GM12864 (cell line): Measurements from ENCODE around the gene PLCL1.

Experiments
- DNase-seq: peaks from one replicate; pipeline ENCODE4 v3.0.0-alpha.2; 2011; ENCODE audit warnings: low read depth
- H3K4me3 ChIP-seq: 2 replicates; pipeline ENCODE4 v1.5.1; 2011; ENCODE audit warnings: mild to moderate bottlenecking, low read depth, low read length, control low read depth
- TF ChIP-seq, protein P1 (sequence below): IDR thresholded peaks from 2 replicates; pipeline ENCODE4 v1.5.1; 2011; ENCODE audit warnings: low read depth, mild to moderate bottlenecking, moderate library complexity, low read length, control low read depth, inconsistent platforms; ENCODE audit errors: missing control alignments

Gene PLCL1

GRCh38 chr2:197809064-197809463, 4.7 kb downstream of the PLCL1 start:
- H3K4me3 ChIP-seq: no peak overlapping the region

DNA sequence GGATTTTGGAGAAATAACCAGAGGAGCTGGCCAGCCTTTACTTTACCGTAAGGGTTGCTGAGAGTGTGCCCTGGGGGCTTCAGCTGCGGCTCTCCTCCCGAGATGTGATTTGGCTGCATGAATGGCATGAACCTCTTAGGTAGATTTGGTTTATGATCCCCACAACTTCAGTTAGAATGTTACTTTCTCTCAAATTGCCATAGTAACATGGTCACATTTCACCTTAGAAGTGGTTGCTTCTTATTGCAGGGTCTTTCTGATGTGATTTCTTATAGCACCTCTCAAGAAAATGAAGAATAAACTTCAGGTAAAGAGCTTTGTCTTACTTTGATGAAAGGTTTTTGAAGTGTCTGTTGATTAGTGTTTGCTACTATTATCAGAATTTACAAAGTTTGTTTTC, 5.6 kb downstream of the PLCL1 start:
- TF ChIP-seq, protein P1, sequence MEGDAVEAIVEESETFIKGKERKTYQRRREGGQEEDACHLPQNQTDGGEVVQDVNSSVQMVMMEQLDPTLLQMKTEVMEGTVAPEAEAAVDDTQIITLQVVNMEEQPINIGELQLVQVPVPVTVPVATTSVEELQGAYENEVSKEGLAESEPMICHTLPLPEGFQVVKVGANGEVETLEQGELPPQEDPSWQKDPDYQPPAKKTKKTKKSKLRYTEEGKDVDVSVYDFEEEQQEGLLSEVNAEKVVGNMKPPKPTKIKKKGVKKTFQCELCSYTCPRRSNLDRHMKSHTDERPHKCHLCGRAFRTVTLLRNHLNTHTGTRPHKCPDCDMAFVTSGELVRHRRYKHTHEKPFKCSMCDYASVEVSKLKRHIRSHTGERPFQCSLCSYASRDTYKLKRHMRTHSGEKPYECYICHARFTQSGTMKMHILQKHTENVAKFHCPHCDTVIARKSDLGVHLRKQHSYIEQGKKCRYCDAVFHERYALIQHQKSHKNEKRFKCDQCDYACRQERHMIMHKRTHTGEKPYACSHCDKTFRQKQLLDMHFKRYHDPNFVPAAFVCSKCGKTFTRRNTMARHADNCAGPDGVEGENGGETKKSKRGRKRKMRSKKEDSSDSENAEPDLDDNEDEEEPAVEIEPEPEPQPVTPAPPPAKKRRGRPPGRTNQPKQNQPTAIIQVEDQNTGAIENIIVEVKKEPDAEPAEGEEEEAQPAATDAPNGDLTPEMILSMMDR: no peak
- DNase-seq: no peak
- no peak overlapping the region for H3K4me3 ChIP-seq

More at GRCh38 chr2:197809064-197809463, 4.7 kb downstream of the PLCL1 start:
- no peak for DNase-seq
- TF ChIP-seq, protein P1: no peak

GRCh38 chr2:197810491-197810890, 6.1 kb downstream of the PLCL1 start:
- TF ChIP-seq, protein P1: no peak
- H3K4me3 ChIP-seq: no peak overlapping the region
- DNase-seq: no peak

GRCh38 chr2:197813093-197813787, 8.8 kb downstream of the PLCL1 start:
- no peak for DNase-seq
- TF ChIP-seq, protein P1: peak; percentile 63
- H3K4me3 ChIP-seq: no peak overlapping the region

- TF ChIP-seq, protein P1: no peak
- H3K4me3 ChIP-seq: no peak overlapping the region
- no peak for DNase-seq
Observed at GRCh38 chr2:197814526-197814925, 10.1 kb downstream of the PLCL1 start.

- no peak overlapping the region for H3K4me3 ChIP-seq
- TF ChIP-seq, protein P1: no peak
- DNase-seq: no peak
Observed at GRCh38 chr2:197821550-197822289, 17.3 kb downstream of the PLCL1 start.
